Left lobe of liver (tissue), 2 donors: ENCODE results near the gene MTERF2. TPM values are rescaled to one million over a fixed set of nuclear protein-coding genes. Genes with fewer than 3 reads are reported as not detected.
A peak's percentile ranks its signal among the peaks of the same experiment; 100 is the strongest.
"Not testable (repeated sequence)": the region's sequence is repeated elsewhere in the genome, so short reads cannot be mapped to it uniquely, and the experiment has no call there.

Source experiments
- ATAC-seq: fragments of 200-7000 bp; cut with Tn5 transposase; one replicate; pipeline ENCODE4 v1.9.1; 2020; ENCODE audit warnings: mild to moderate bottlenecking, moderate library complexity
- DNase-seq: peaks from one replicate; pipeline ENCODE4 v3.0.0-alpha.2; 2020; ENCODE audit warnings: low spot score
- total RNA-seq: library from RNA; stranded (reverse); gene quantifications from one replicate; pipeline ENCODE4 v1.2.1, GENCODE V29; 2021
- donor health status: DM: no; HTN: no; CAD: no; lungs with moderate emphysema.
- donor health status: DM: no; HTN: yes; CAD: no.

The MTERF2 gene
- total RNA-seq: 10.6 TPM

- peak; percentile 97 for ATAC-seq
Measured at GRCh38 chr12:106986625-106987389, at the start of gene MTERF2. TSS of gene MTERF2 (minus strand) at chr12:106987146. CDS start at chr12:106978714, 8,432 bp downstream.

GRCh38 chr12:107035733-107036132, 48.8 kb upstream of the MTERF2 start:
- DNase-seq: no peak
- no peak for ATAC-seq

More at GRCh38 chr12:106986625-106987389, at the start of gene MTERF2:
- DNase-seq: peak; percentile 95

- no peak for ATAC-seq
- DNase-seq: no peak
Measured at GRCh38 chr12:107033758-107034739, 47.1 kb upstream of the MTERF2 start.

GRCh38 chr12:107032266-107032665, 45.3 kb upstream of the MTERF2 start:
- ATAC-seq (no peak), DNase-seq (no peak)

- no peak for ATAC-seq
- no peak for DNase-seq
Measured at GRCh38 chr12:107031061-107031460, 44.1 kb upstream of the MTERF2 start.

GRCh38 chr12:107029081-107029480, 42.1 kb upstream of the MTERF2 start:
- ATAC-seq (no peak), DNase-seq (no peak)

GRCh38 chr12:107027636-107028053, 40.7 kb upstream of the MTERF2 start:
- DNase-seq (no peak), ATAC-seq (peak; percentile 90)

GRCh38 chr12:107026806-107027635, 40.1 kb upstream of the MTERF2 start:
- peak; percentile 25 for ATAC-seq
- DNase-seq: no peak

GRCh38 chr12:107026356-107026755, 39.4 kb upstream of the MTERF2 start:
- not testable (repeated sequence) for DNase-seq, ATAC-seq

- no peak for ATAC-seq
Measured at GRCh38 chr12:107025671-107026070, 38.7 kb upstream of the MTERF2 start.

GRCh38 chr12:107019546-107019945, 32.6 kb upstream of the MTERF2 start:
- DNase-seq (no peak), ATAC-seq (no peak)

More at GRCh38 chr12:107025671-107026070, 38.7 kb upstream of the MTERF2 start:
- no peak for DNase-seq

GRCh38 chr12:107017042-107017441, 30.1 kb upstream of the MTERF2 start:
- DNase-seq: no peak
- no peak for ATAC-seq

GRCh38 chr12:107014055-107014454, 27.1 kb upstream of the MTERF2 start:
- DNase-seq: no peak

GRCh38 chr12:107012736-107013425, 25.9 kb upstream of the MTERF2 start:
- DNase-seq: no peak
- no peak for ATAC-seq

More at GRCh38 chr12:107014055-107014454, 27.1 kb upstream of the MTERF2 start:
- peak; percentile 100 for ATAC-seq

- DNase-seq: no peak
- ATAC-seq: no peak
Measured at GRCh38 chr12:107011519-107011918, 24.6 kb upstream of the MTERF2 start.

- DNase-seq (no peak), ATAC-seq (no peak)
Measured at GRCh38 chr12:107007411-107007810, 20.5 kb upstream of the MTERF2 start.

- ATAC-seq, DNase-seq: not testable (repeated sequence)
Measured at GRCh38 chr12:107002665-107003064, 15.7 kb upstream of the MTERF2 start.

- ATAC-seq (no peak), DNase-seq (no peak)
Measured at GRCh38 chr12:106999446-106999845, 12.5 kb upstream of the MTERF2 start.

- ATAC-seq (no peak), DNase-seq (no peak)
Measured at GRCh38 chr12:106997916-106998315, 11.0 kb upstream of the MTERF2 start.

GRCh38 chr12:106996102-106996501, 9.2 kb upstream of the MTERF2 start:
- DNase-seq, ATAC-seq: not testable (repeated sequence)
